NCI-H187 (cell line): ENCODE measurements around the gene ADH1A.
"Not testable (repeated sequence)": the region's sequence is repeated elsewhere in the genome, so short reads cannot be mapped to it uniquely, and the experiment has no call there.

ENCODE experiments used
- DNase-seq, 2 experiments: peaks; one replicate each; lab custom pipeline; 2025; lab: John Stamatoyannopoulos, UW

The ADH1A gene

GRCh38 chr4:99290848-99291786 lies at the start of gene ADH1A:
TSS of gene ADH1A (minus strand) at chr4:99290985. CDS start at chr4:99290914, 71 bp downstream.
- DNase-seq: no peak

- DNase-seq: no peak
Measured at GRCh38 chr4:99339172-99339571, 48.4 kb upstream of the ADH1A start.

GRCh38 chr4:99336553-99336952 lies 45.8 kb upstream of the ADH1A start:
- DNase-seq: no peak

GRCh38 chr4:99334880-99335279 lies 44.1 kb upstream of the ADH1A start:
- DNase-seq: no peak

GRCh38 chr4:99330648-99331047 lies 39.9 kb upstream of the ADH1A start:
- DNase-seq: no peak

- no peak for DNase-seq
Measured at GRCh38 chr4:99329876-99330275, 39.1 kb upstream of the ADH1A start.

GRCh38 chr4:99324979-99325378 lies 34.2 kb upstream of the ADH1A start:
- no peak for DNase-seq

GRCh38 chr4:99324361-99324760 lies 33.6 kb upstream of the ADH1A start:
- no peak for DNase-seq

GRCh38 chr4:99323756-99324155 lies 33.0 kb upstream of the ADH1A start:
- DNase-seq: no peak

GRCh38 chr4:99321241-99322191 lies 30.7 kb upstream of the ADH1A start, which contains the start of gene ADH1B:
TSS of gene ADH1B (minus strand) at chr4:99321401. CDS start at chr4:99321331, 70 bp downstream.
- no peak for DNase-seq

GRCh38 chr4:99317811-99318210 lies 27.0 kb upstream of the ADH1A start:
- not testable (repeated sequence) for DNase-seq

- no peak for DNase-seq
Measured at GRCh38 chr4:99317354-99317753, 26.6 kb upstream of the ADH1A start.

GRCh38 chr4:99315839-99316238 lies 25.1 kb upstream of the ADH1A start:
- DNase-seq: no peak

GRCh38 chr4:99314211-99314610 lies 23.4 kb upstream of the ADH1A start:
- no peak for DNase-seq

- no peak for DNase-seq
Measured at GRCh38 chr4:99310389-99310788, 19.6 kb upstream of the ADH1A start.

- DNase-seq: no peak
Measured at GRCh38 chr4:99305638-99306400, 15.0 kb upstream of the ADH1A start.

GRCh38 chr4:99301376-99302164 lies 10.8 kb upstream of the ADH1A start:
- DNase-seq: no peak

- no peak for DNase-seq
Measured at GRCh38 chr4:99300934-99301333, 10.1 kb upstream of the ADH1A start.

GRCh38 chr4:99293357-99293756 lies 2.6 kb upstream of the ADH1A start:
- DNase-seq: no peak

- no peak for DNase-seq
Measured at GRCh38 chr4:99285387-99285786, 5.4 kb downstream of the ADH1A start.

- DNase-seq: no peak
Measured at GRCh38 chr4:99282731-99283130, 8.1 kb downstream of the ADH1A start.
